Natural killer cell treated with Interleukin-12 subunit alpha and Interleukin-12 subunit beta and Interleukin-15 and Interleukin-18, amount 100 ng/mL, for 72 hours (primary cell): Measurements from ENCODE around the gene SLC25A51. TPM values are rescaled to one million over a fixed set of nuclear protein-coding genes. Genes with fewer than 3 reads are reported as not detected.

Experiments used
- ATAC-seq, 2 donors: fragments of 150-1000 bp; cut with Tn5 transposase in 1 of 2; sonication (Bioruptor Pico), chemical (Tn5 transposase) in 1 of 2; 2 replicates each; pipeline ENCODE4 v1.10.0; 2021
- DNase-seq: peaks from one replicate; pipeline ENCODE4 v3.0.0; 2022; ENCODE audit warnings: low spot score
- H3K27ac Mint-ChIP-seq, 2 donors: 1 replicate in 1 of 2; 2 replicates in 1 of 2; pipeline ENCODE4 v1.8.0; 2022; ENCODE audit warnings: mixed read lengths in 2 of 2, mild to moderate bottlenecking in 1 of 2, moderate library complexity in 1 of 2
- H3K27me3 Mint-ChIP-seq, 2 donors: 1 replicate in 1 of 2; 2 replicates in 1 of 2; pipeline ENCODE4 v1.8.0; 2022; ENCODE audit warnings: mixed read lengths in 2 of 2
- H3K36me3 Mint-ChIP-seq: one replicate; pipeline ENCODE4 v1.8.0; 2022; ENCODE audit warnings: mixed read lengths
- H3K4me1 Mint-ChIP-seq, 2 donors: 1 replicate in 1 of 2; 2 replicates in 1 of 2; pipeline ENCODE4 v1.8.0; 2022; ENCODE audit warnings: low read depth in 2 of 2, mixed read lengths in 2 of 2, mild to moderate bottlenecking in 1 of 2
- H3K4me3 Mint-ChIP-seq: one replicate; pipeline ENCODE4 v1.8.0; 2022; ENCODE audit warnings: mixed read lengths
- H3K9me3 Mint-ChIP-seq: 2 replicates; pipeline ENCODE4 v1.8.0; 2022; ENCODE audit warnings: mixed read lengths
- total RNA-seq, 2 donors: library from RNA; stranded (reverse); gene quantifications; one replicate each; pipeline ENCODE4 v1.2.3, GENCODE V29; 2022

The SLC25A51 gene
- total RNA-seq, 2 donors from 2014 or later = 28.7 to 34.7 TPM

GRCh38 chr9:37839496-37840461, 64.1 kb downstream of the SLC25A51 start:
- Mint-ChIP-seq H3K27ac (no peak overlapping the region), H3K36me3 (no peaks in the 10 kb centered on the region), H3K4me3 (no peak overlapping the region), H3K9me3 (no peaks in the 10 kb centered on the region), H3K27me3 (no peaks in the 10 kb centered on the region), H3K4me1 (peaks cover 4 to 5% of the 10 kb centered on the region in 2 donors)
- no peak for DNase-seq
- ATAC-seq = no peak

Other genes starting within 250 kb of the SLC25A51 start
- gene TRMT10B, start 150.3 kb downstream of the SLC25A51 start, total RNA-seq = 10 to 100 TPM; 12.1 to 19.0 TPM
- 100 to 1,000 TPM in 1 of 2 donors, 10 to 100 TPM in 1; 72.7 to 112 TPM for gene EXOSC3, start 119.1 kb downstream of the SLC25A51 start, total RNA-seq
- gene DCAF10, start 103.3 kb downstream of the SLC25A51 start, total RNA-seq = 10 to 100 TPM; 16.9 to 19.1 TPM
- gene SHB, start 165.1 kb upstream of the SLC25A51 start, total RNA-seq = 1 to 10 TPM in 1 of 2 donors, under 1 TPM in 1; 0.14 to 1.6 TPM